ENCODE data around the gene ZFYVE28.
A peak's percentile ranks its signal among the peaks of the same experiment; 100 is the strongest.
"Not testable (repeated sequence)": the region's sequence is repeated elsewhere in the genome, so short reads cannot be mapped to it uniquely, and the experiment has no call there.

The ZFYVE28 gene

GRCh38 chr4:2446656-2447564 is 28.5 kb upstream of the ZFYVE28 start:
- DNase-seq = no peak

- DNase-seq = no peak
These were observed 27.1 kb upstream of the ZFYVE28 start for GRCh38 chr4:2445571-2445970.

- no peak for DNase-seq
These were observed 26.7 kb upstream of the ZFYVE28 start for GRCh38 chr4:2445130-2445529.

- no peak for DNase-seq
These were observed 25.7 kb upstream of the ZFYVE28 start for GRCh38 chr4:2443956-2444740.

- no peak for DNase-seq
These were observed 24.8 kb upstream of the ZFYVE28 start for GRCh38 chr4:2443061-2443730.

- no peak for DNase-seq
These were observed 23.9 kb upstream of the ZFYVE28 start for GRCh38 chr4:2442175-2442993.

- DNase-seq = peak; percentile 75
These were observed 23.1 kb upstream of the ZFYVE28 start for GRCh38 chr4:2441393-2442174.

- no peak for DNase-seq
These were observed 20.6 kb upstream of the ZFYVE28 start for GRCh38 chr4:2438822-2439718.

- no peak for DNase-seq
These were observed 19.2 kb upstream of the ZFYVE28 start for GRCh38 chr4:2437475-2438215.

GRCh38 chr4:2436761-2437474 is 18.5 kb upstream of the ZFYVE28 start:
- no peak for DNase-seq

- DNase-seq = no peak
These were observed 17.9 kb upstream of the ZFYVE28 start for GRCh38 chr4:2436301-2436700.

- no peak for DNase-seq
These were observed 16.0 kb upstream of the ZFYVE28 start for GRCh38 chr4:2434420-2434819.

- no peak for DNase-seq
These were observed 15.3 kb upstream of the ZFYVE28 start for GRCh38 chr4:2433609-2434350.

GRCh38 chr4:2432991-2433530 is 14.6 kb upstream of the ZFYVE28 start:
- no peak for DNase-seq

GRCh38 chr4:2432004-2432403 is 13.6 kb upstream of the ZFYVE28 start:
- no peak for DNase-seq

GRCh38 chr4:2429945-2430757 is 11.7 kb upstream of the ZFYVE28 start:
- not testable (repeated sequence) for DNase-seq

Measured in COR-L47 (cell line).